ENCODE data around the gene ERV3-1. TPM values are rescaled to one million over a fixed set of nuclear protein-coding genes. Genes with fewer than 3 reads are reported as not detected.

The ERV3-1 gene
- total and polyA plus RNA-seq, 9 of the 15 experiments (the other 6 are each of a cell fraction or from before 2014, with no cell fraction given) = 10.2 to 30.0 (median 22.0) TPM

GRCh38 chr7:64999165-65000004, 7.1 kb downstream of the ERV3-1 start (continued):
- TF ChIP-seq ID3 (CRISPR knock-in tag; IDR thresholded peaks at IDR 0.05) (no peak), ID3 (tag; IDR thresholded peaks at IDR 0.05) (no peak; the same call in 1 of the 2 replicates), ZNF408 (CRISPR knock-in tag; IDR thresholded peaks at IDR 0.05; ENCODE audit: low read depth) (no peak), U2AF2 (optimal IDR thresholded peaks at IDR 0.05; ENCODE audit: low read depth, low read length) (no peak), ATF6 (CRISPR knock-in tag; IDR thresholded peaks at IDR 0.05) (no peak), ZNF277 (CRISPR knock-in tag; IDR thresholded peaks at IDR 0.05; ENCODE audit: borderline replicate concordance) (no peak), VEZF1 (CRISPR knock-in tag; IDR thresholded peaks at IDR 0.05) (peak; percentile 71), NR2C2 (CRISPR knock-in tag; IDR thresholded peaks at IDR 0.05) (no peak), NR2C2 (tag; IDR thresholded peaks at IDR 0.05) (peak; percentile 82), CBX5 (IDR thresholded peaks at IDR 0.05; ENCODE audit: borderline replicate concordance, low read depth) (peak; percentile 91), RBM17 (IDR thresholded peaks at IDR 0.05; ENCODE audit: borderline replicate concordance, low read depth, low read length) (no peak), ZSCAN29 (IDR thresholded peaks at IDR 0.05) (0 out of 2 replicates have a peak, but pooled peaks have one; percentile 12), MXI1 (IDR thresholded peaks at IDR 0.05; ENCODE audit: low read depth, low read length) (no peak; the same call in 1 of the 2 replicates)

Measured in K562 (cell line).